HEK293 (cell line): ENCODE results near the gene PWWP2B.

Source experiments
- CTCF ChIA-PET: fragments of 350-600 bp; formaldehyde crosslinking; extraction: SDS; loops from one replicate; lab custom pipeline; 2021; ENCODE audit warnings: antibody characterized with exemption; lab: Yijun Ruan, JAX
- POLR2A ChIA-PET: fragments of 300-600 bp; formaldehyde crosslinking; extraction: SDS; loops from one replicate; lab custom pipeline; 2020; ENCODE audit warnings: antibody characterized with exemption, inconsistent platforms; lab: Yijun Ruan, JAX
- H3K27ac ChIP-seq: fragments of 200-500 bp; sonication (Bioruptor generic); 2 replicates; pipeline ENCODE4 v1.5.1; 2014; ENCODE audit warnings: low read depth, low read length, control low read depth, inconsistent platforms; ENCODE audit errors: extremely low read depth
- H3K36me3 ChIP-seq, 2 experiments: fragments of 200-500 bp in 1 of 2; sonication (Bioruptor generic) in 1 of 2; 1 replicate in 1 of 2; 2 replicates in 1 of 2; pipeline ENCODE4 v1.5.1; 2014 to 2017; ENCODE audit warnings: inconsistent platforms in 2 of 2, low read length in 2 of 2; ENCODE audit not compliant: control insufficient read depth in 2 of 2, insufficient read depth in 1 of 2
- H3K4me1 ChIP-seq: fragments of 200-500 bp; sonication (Bioruptor generic); 2 replicates; pipeline ENCODE4 v1.5.1; 2014; ENCODE audit warnings: mild to moderate bottlenecking, low read length, inconsistent platforms; ENCODE audit not compliant: control insufficient read depth, insufficient read depth
- H3K4me3 ChIP-seq: 2 replicates; pipeline ENCODE4 v1.5.1; 2011; ENCODE audit warnings: low read depth, mild to moderate bottlenecking, control low read depth, low read length, moderate library complexity
- H3K9me3 ChIP-seq: fragments of 200-500 bp; sonication (Bioruptor generic); 2 replicates; pipeline ENCODE4 v1.5.1; 2014; ENCODE audit warnings: low read depth, low read length, inconsistent platforms; ENCODE audit not compliant: control insufficient read depth, insufficient read depth
- EGR2 ChIP-seq: fragments of 450-650 bp; formaldehyde crosslinking; IDR thresholded peaks from 2 replicates; pipeline ENCODE4 v1.5.1; 2016; ENCODE audit warnings: low read depth, missing biosample characterization, missing genetic modification characterization
- GLIS1 ChIP-seq: fragments of 450-650 bp; formaldehyde crosslinking; IDR thresholded peaks from 2 replicates; pipeline ENCODE4 v1.5.1; 2016; ENCODE audit warnings: missing biosample characterization, missing genetic modification characterization
- HOXC10 ChIP-seq: sonication (generic); formaldehyde crosslinking; IDR thresholded peaks from 2 replicates; pipeline ENCODE4 v1.8.1; 2023; ENCODE audit warnings: mild to moderate bottlenecking, missing genetic modification reagents
- SP2 ChIP-seq: fragments of 450-650 bp; formaldehyde crosslinking; IDR thresholded peaks from 2 replicates; pipeline ENCODE4 v1.5.1; 2016; ENCODE audit warnings: missing biosample characterization, missing genetic modification characterization
- SP7 ChIP-seq: fragments of 450-650 bp; formaldehyde crosslinking; IDR thresholded peaks from 2 replicates; pipeline ENCODE4 v1.5.1; 2016; ENCODE audit warnings: missing biosample characterization, missing genetic modification characterization
- ZBTB21 ChIP-seq: fragments of 450-650 bp; formaldehyde crosslinking; IDR thresholded peaks from 2 replicates; pipeline ENCODE4 v1.5.1; 2017; ENCODE audit warnings: missing biosample characterization, missing genetic modification characterization
- ZEB2 ChIP-seq: fragments of 450-650 bp; formaldehyde crosslinking; IDR thresholded peaks from 2 replicates; pipeline ENCODE4 v1.5.1; 2016; ENCODE audit warnings: missing biosample characterization, missing genetic modification characterization
- ZFHX2 ChIP-seq: fragments of 450-650 bp; formaldehyde crosslinking; conservative IDR thresholded peaks from 2 replicates; pipeline ENCODE4 v1.5.1; 2016; ENCODE audit warnings: missing biosample characterization, missing genetic modification characterization
- ZNF112 ChIP-seq: fragments of 450-650 bp; formaldehyde crosslinking; IDR thresholded peaks from 2 replicates; pipeline ENCODE4 v1.5.0; 2017; ENCODE audit warnings: missing biosample characterization, missing genetic modification characterization
- ZNF121 ChIP-seq: fragments of 450-650 bp; formaldehyde crosslinking; IDR thresholded peaks from 2 replicates; pipeline ENCODE4 v1.5.1; 2016; ENCODE audit warnings: missing biosample characterization, missing genetic modification characterization
- ZNF24 ChIP-seq: fragments of 450-650 bp; formaldehyde crosslinking; IDR thresholded peaks from 2 replicates; pipeline ENCODE4 v1.5.1; 2016; ENCODE audit warnings: missing biosample characterization, missing genetic modification characterization
- ZNF280D ChIP-seq: fragments of 450-650 bp; formaldehyde crosslinking; IDR thresholded peaks from 2 replicates; pipeline ENCODE4 v1.5.1; 2016; ENCODE audit warnings: missing biosample characterization, missing genetic modification characterization
- ZNF292 ChIP-seq: fragments of 450-650 bp; formaldehyde crosslinking; IDR thresholded peaks from 2 replicates; pipeline ENCODE4 v1.5.1; 2016; ENCODE audit warnings: low read depth, missing biosample characterization, missing genetic modification characterization, borderline replicate concordance
- ZNF302 ChIP-seq: fragments of 450-650 bp; formaldehyde crosslinking; IDR thresholded peaks from 2 replicates; pipeline ENCODE4 v1.5.1; 2016; ENCODE audit warnings: missing biosample characterization, missing genetic modification characterization, low read depth
- ZNF324 ChIP-seq: fragments of 450-650 bp; formaldehyde crosslinking; IDR thresholded peaks from 2 replicates; pipeline ENCODE4 v1.5.1; 2016; ENCODE audit warnings: missing biosample characterization, missing genetic modification characterization
- ZNF37A ChIP-seq: fragments of 450-650 bp; IDR thresholded peaks from 2 replicates; pipeline ENCODE4 v1.5.1; 2018; ENCODE audit warnings: missing biosample characterization, missing genetic modification characterization
- ZNF473 ChIP-seq: fragments of 450-650 bp; formaldehyde crosslinking; IDR thresholded peaks from 2 replicates; pipeline ENCODE4 v1.5.1; 2017; ENCODE audit warnings: missing biosample characterization, missing genetic modification characterization
- ZNF501 ChIP-seq: fragments of 450-650 bp; formaldehyde crosslinking; IDR thresholded peaks from 2 replicates; pipeline ENCODE4 v1.5.1; 2016; ENCODE audit warnings: missing biosample characterization, missing genetic modification characterization
- ZNF626 ChIP-seq: fragments of 450-650 bp; sonication (Bioruptor Pico); formaldehyde crosslinking; IDR thresholded peaks from 2 replicates; pipeline ENCODE4 v1.5.1; 2018; ENCODE audit warnings: missing biosample characterization, missing genetic modification characterization, inconsistent platforms
- ZNF629 ChIP-seq: fragments of 450-650 bp; formaldehyde crosslinking; IDR thresholded peaks from 2 replicates; pipeline ENCODE4 v1.5.1; 2017; ENCODE audit warnings: missing biosample characterization, missing genetic modification characterization
- ZNF645 ChIP-seq: fragments of 450-650 bp; formaldehyde crosslinking; IDR thresholded peaks from 2 replicates; pipeline ENCODE4; 2016; ENCODE audit warnings: missing biosample characterization, missing genetic modification characterization

Gene PWWP2B

GRCh38 chr10:132407243-132407746 is 10.3 kb downstream of the PWWP2B start (continued):
- TF ChIP-seq ZNF645 (tag by site-specific recombination) = no peak
- no peak for TF ChIP-seq HOXC10 (CRISPR knock-in tag)
- TF ChIP-seq ZNF629 = no peak
- no peak for TF ChIP-seq ZNF302
- TF ChIP-seq ZNF24 (tag by site-specific recombination) = no peak
- TF ChIP-seq ZNF121 (tag by site-specific recombination) = no peak
- no peak for TF ChIP-seq ZNF37A (tag by site-specific recombination)
- TF ChIP-seq ZNF473 (tag by site-specific recombination) = no peak
- TF ChIP-seq SP7 (tag by site-specific recombination) = no peak

GRCh38 chr10:132407846-132408278 is 10.9 kb downstream of the PWWP2B start:
- H3K4me3 ChIP-seq = no peak overlapping the region
- H3K9me3 ChIP-seq = no peaks in the 10 kb centered on the region

GRCh38 chr10:132408367-132408781 is 11.4 kb downstream of the PWWP2B start:
- TF ChIP-seq ZFHX2 (peak; percentile 26; the same call in 1 of the 2 replicates), ZNF501 (no peak), EGR2 (tag by site-specific recombination) (peak; percentile 27; the same call in 1 of the 2 replicates), SP2 (tag by site-specific recombination) (0 out of 2 replicates have a peak, but pooled peaks have one; percentile 4)
- ChIA-PET CTCF (no interaction called here), POLR2A (no interaction called here)
- Histone ChIP-seq H3K4me1 (peaks cover 3% of the 10 kb centered on the region; the same call in 1 of the 2 replicates), H3K9me3 (no peaks in the 10 kb centered on the region), H3K27ac (no peak overlapping the region), H3K36me3 (peaks cover 0 to 21% of the 10 kb centered on the region in 2 experiments; a peak in 1 of 3 replicates), H3K4me3 (no peak overlapping the region)

More at GRCh38 chr10:132407846-132408278, 10.9 kb downstream of the PWWP2B start:
- ChIA-PET POLR2A (no interaction called here), CTCF (interaction anchor here (0.6 to 0.7 kb wide), 2 partner anchors 10 to 279 kb away, joined by 3 to 4 read pairs; no protein-coding TSS in a partner anchor)
- Histone ChIP-seq H3K36me3 (peaks cover 0 to 21% of the 10 kb centered on the region in 2 experiments; a peak in 1 of 3 replicates), H3K4me1 (peaks cover 3% of the 10 kb centered on the region; the same call in 1 of the 2 replicates), H3K27ac (no peak overlapping the region)
- TF ChIP-seq ZEB2 (tag by site-specific recombination) = no peak
- TF ChIP-seq ZNF280D (tag by site-specific recombination) = no peak
- TF ChIP-seq ZNF112 (tag by site-specific recombination) = no peak
- no peak for TF ChIP-seq ZNF292
- no peak for TF ChIP-seq ZBTB21 (tag by site-specific recombination)
- no peak for TF ChIP-seq ZNF324 (tag by site-specific recombination)
- no peak for TF ChIP-seq ZNF626 (tag by site-specific recombination)
- peak; percentile 57 for TF ChIP-seq GLIS1 (tag by site-specific recombination)
